Dermis blood vessel endothelial cell (primary cell): ENCODE results near the gene SIT1. TPM values are rescaled to one million over a fixed set of nuclear protein-coding genes. Genes with fewer than 3 reads are reported as not detected.
"Not testable (repeated sequence)": the region's sequence is repeated elsewhere in the genome, so short reads cannot be mapped to it uniquely, and the experiment has no call there.

Source experiments
- DNase-seq: peaks from one replicate; pipeline ENCODE4 v3.0.0; 2010
- total RNA-seq: library from RNA; depleted of rRNA; stranded (reverse); fragments of >200 nt; gene quantifications from 2 replicates; pipeline ENCODE4 v1.2.3, GENCODE V29; 2014

SIT1 gene
- total RNA-seq, 1 donor from 2014 or later = not detected

- DNase-seq = peak; percentile 38
Measured at GRCh38 chr9:35659340-35659739, 8.6 kb upstream of the SIT1 start.

GRCh38 chr9:35658968-35659220 is 8.2 kb upstream of the SIT1 start:
- DNase-seq = peak; percentile 58

GRCh38 chr9:35658137-35658967 is 7.6 kb upstream of the SIT1 start, which contains the start of gene CCDC107:
Gene CCDC107 (plus strand): TSS chr9:35658292. CDS start chr9:35658380, 88 bp downstream.
- DNase-seq = peak; percentile 89

- peak; percentile 99 for DNase-seq
Measured at GRCh38 chr9:35657546-35658136, 6.9 kb upstream of the SIT1 start, which contains the start of gene RMRP. Gene RMRP (minus strand): TSS chr9:35658019.

- DNase-seq = no peak
Measured at GRCh38 chr9:35656831-35657545, 6.3 kb upstream of the SIT1 start.

GRCh38 chr9:35656348-35656747 is 5.6 kb upstream of the SIT1 start:
- DNase-seq = no peak

- DNase-seq = no peak
Measured at GRCh38 chr9:35653611-35654010, 2.9 kb upstream of the SIT1 start.

GRCh38 chr9:35652829-35653209 is 2.1 kb upstream of the SIT1 start:
- no peak for DNase-seq

- no peak for DNase-seq
Measured at GRCh38 chr9:35651956-35652828, 1.5 kb upstream of the SIT1 start.

- DNase-seq = no peak
Measured at GRCh38 chr9:35649431-35650340, 1.0 kb downstream of the SIT1 start.

- DNase-seq = peak; percentile 91
Measured at GRCh38 chr9:35646533-35647265, 4.0 kb downstream of the SIT1 start.

- no peak for DNase-seq
Measured at GRCh38 chr9:35646153-35646532, 4.6 kb downstream of the SIT1 start.

GRCh38 chr9:35645736-35646135 is 5.0 kb downstream of the SIT1 start:
- DNase-seq = not testable (repeated sequence)

GRCh38 chr9:35643046-35643445 is 7.7 kb downstream of the SIT1 start:
- no peak for DNase-seq

GRCh38 chr9:35641478-35641877 is 9.3 kb downstream of the SIT1 start:
- DNase-seq = not testable (repeated sequence)

- DNase-seq = not testable (repeated sequence)
Measured at GRCh38 chr9:35640431-35640830, 10.3 kb downstream of the SIT1 start.

- DNase-seq = no peak
Measured at GRCh38 chr9:35639631-35640030, 11.1 kb downstream of the SIT1 start.

GRCh38 chr9:35639225-35639624 is 11.5 kb downstream of the SIT1 start:
- not testable (repeated sequence) for DNase-seq

GRCh38 chr9:35638751-35639150 is 12.0 kb downstream of the SIT1 start:
- DNase-seq = not testable (repeated sequence)

- DNase-seq = not testable (repeated sequence)
Measured at GRCh38 chr9:35637427-35637955, 13.2 kb downstream of the SIT1 start.

- DNase-seq = not testable (repeated sequence)
Measured at GRCh38 chr9:35636877-35637246, 13.9 kb downstream of the SIT1 start.
